HG02943 (cell line): ENCODE measurements around the gene HECW1.

ENCODE experiments used
- ATAC-seq: cut with Tn5 transposase; IDR thresholded peaks from one replicate; pipeline ENCODE4 v1.9.1; 2021; ENCODE audit warnings: mild to moderate bottlenecking, low read depth, moderate library complexity; ENCODE audit not compliant: unreplicated experiment

HECW1 gene

DNA sequence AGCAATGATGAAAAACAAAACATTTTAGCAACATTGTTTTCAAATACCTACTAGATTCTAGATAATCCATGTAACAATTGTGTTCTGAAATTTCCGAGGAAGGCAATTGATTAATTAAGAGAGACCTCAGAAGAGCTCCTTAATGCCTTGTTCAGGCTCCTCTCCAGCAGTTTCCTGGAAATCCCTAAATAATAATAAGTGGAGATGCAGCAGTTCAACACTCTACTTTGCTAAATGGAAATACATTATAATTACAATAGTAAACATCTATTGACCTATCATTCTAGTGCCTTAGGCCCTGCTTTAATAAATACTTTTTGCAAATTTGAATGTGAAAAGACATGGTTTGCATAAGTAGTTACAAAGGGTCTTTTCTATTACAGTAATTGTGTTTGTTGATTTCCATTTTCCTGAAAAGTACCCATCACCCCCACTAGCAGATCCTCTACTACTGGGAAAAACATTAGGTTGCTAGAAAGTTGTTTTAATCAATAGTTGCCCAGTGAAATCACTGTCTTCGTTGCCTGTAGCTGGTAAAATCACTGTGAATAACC, 283.8 kb downstream of the HECW1 start:
- no peak for ATAC-seq

DNA sequence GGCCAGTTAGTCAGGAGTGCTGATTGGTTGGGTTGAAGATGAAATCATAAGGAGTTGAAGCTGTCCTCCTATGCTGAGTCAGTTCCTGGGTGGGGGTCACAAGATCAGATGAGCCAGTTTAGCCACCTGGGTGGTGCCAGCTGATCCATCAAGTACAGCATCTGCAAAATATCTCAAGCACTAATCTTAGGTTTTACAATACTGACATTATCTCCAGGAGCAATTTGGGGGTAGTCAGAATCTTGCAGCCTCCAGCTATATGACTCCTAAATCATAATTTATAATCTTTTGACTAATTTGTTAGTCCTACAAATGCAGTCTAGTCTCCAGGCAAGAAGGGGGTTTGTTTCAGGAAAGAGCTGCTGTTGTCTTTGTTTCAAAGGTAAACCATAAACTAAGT, 286.4 kb downstream of the HECW1 start:
- no peak for ATAC-seq

DNA sequence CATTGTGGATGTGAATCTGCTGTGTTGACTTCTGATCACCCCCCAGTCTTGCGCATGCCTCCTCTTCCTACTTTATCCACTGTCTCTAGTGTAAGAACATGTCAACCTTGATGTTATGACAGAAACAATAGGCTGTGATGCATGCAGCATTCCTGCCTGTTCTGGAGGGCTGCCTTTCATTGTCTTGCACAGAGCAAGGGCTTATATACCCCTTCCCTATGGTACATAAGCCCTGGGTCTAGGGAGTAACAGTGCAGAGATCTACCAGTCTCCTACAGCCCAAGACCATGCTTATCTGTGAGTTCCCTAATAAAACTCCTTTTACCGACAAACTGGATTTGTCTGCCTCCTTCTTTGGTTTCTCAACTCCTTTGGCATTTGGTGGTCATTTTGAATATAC, 293.5 kb downstream of the HECW1 start:
- ATAC-seq: no peak

DNA sequence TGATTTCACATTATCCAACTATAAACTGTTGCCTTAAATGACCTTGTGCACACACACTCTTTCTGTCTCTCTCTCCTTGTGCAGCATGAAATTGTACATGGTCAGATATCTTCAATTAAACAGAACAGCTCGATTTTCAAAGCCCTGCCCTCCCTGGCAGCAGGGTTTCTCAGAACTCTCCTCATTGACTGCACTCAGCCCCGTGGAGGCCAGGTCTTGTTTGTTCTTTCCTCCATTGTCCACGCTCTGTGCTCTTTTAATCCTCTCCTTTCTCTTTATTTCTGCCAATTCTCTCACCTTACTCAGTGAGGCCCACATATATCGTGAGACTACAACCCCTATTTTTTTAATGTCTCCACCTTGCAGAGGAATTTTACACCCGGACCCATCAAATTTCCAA, 294.5 kb downstream of the HECW1 start:
- no peak for ATAC-seq

DNA sequence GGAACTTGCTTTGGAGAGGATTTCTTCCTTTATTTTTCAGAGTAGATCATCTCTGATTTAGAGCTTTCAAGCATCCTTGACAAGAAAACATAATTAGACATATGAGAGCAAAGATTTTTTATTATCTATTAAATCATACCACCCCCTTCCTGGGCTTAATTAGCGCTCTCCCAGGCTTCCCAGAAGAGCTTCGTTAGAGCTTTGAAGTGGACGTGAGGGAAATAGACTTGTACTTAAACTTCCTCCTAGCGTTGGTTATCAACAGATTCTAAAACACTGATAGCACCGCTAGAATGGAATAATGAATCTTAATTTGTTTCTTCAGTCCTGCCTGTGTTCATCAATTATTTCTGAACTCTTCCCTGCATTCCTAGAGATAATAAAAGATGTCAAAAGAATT, 296.5 kb downstream of the HECW1 start:
- no peak for ATAC-seq

DNA sequence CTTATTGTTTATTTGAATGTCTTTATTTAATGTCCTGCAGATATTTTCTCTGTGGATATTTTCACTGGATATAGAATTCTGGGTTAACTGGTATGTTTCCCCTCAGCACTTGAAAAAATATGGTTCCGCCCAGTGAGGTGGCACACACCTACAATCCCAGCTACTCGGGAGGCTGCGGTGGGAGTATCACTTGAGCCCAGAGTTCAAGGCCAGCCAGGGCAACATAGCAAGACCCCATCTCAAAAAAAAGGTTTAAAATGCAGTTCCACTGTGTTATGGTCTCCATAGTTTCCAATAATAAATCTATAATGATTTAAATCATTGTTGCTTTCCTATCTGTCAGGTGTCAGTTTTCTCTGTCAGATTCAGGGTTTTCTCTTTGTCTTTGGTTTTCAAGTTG, 305.0 kb downstream of the HECW1 start:
- ATAC-seq: no peak

DNA sequence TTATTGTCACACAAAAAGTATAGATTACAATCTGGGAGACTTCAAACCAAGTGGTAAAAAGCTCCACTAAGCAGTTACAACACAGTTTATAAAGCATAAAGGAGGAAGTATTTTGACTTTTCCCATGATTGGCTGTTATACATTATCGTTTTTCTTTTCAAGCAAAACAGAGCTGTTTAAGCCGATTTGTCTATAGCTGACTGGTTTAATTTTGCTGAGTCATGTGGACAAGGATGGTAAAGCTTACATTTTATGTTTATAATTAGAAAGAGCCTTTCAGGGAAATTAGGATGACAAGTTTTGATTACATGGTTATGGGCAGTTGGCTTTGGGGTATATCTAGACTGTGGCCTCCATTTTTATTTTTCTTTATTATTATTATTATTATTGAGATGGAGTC, 318.0 kb downstream of the HECW1 start:
- ATAC-seq: no peak

DNA sequence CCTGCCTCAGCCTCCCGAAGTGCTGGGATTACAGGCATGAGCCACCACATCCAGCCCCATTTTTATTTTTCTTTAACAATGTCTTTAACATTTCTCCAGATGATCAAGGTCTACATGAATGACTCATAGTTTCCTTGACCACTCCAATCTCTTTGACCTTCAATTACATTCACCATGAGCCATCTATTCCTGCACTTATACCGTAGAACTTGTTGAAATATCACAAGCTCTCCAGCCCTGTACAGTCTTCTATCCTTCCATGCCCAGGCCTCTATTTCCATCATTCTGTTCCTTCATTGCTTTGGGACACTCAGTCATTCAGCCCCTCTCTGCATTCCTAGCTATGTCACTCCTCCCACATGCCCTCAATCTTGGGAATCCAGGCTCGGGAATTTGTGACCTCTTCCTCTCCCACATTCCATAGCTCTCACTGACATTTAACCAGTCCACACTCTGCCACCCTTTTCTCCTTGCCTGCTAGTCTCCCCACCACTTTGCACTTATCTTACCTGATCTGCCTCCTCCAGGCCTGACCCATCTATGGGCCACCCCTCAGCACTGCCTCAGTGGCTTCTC, 318.7 kb downstream of the HECW1 start:
- no peak for ATAC-seq

DNA sequence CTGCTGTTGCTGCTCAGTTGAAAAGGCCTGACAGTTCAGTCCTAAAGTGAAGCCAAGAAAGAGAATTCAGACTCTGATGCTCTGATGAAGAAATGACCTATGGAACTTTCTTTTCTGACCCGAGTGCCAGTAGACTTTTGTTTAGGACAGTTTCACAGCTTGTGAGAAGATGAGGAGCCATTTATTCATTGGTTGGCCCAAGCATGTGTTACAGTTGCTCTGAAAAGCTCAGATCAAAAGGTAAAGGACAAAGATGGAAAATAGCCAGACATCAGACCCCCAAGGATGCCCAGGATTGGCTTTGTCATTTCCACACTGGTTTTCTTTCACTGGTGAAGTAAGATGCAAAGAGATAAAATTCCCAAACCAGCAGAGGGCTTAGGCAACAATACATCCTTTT, 321.2 kb downstream of the HECW1 start:
- no peak for ATAC-seq

DNA sequence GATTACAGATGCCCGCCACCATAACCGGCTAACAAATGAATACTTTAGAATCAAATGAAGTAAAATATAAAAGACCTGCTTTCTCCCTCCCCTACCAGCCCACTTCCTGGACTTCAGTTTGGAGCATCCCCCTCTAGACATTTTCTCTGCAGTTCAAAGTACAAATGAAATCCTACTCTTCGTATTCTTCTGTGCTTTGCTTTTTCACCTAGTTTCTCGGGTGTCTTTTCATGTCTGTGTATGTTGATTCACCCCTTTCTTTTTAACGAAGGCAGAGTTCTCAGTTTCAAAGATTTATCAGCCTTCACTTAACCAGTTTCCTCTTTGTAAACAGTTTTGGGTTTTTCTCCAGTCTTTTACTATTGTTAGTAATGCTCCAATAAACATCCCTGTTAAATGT, 324.6 kb downstream of the HECW1 start:
- no peak for ATAC-seq

DNA sequence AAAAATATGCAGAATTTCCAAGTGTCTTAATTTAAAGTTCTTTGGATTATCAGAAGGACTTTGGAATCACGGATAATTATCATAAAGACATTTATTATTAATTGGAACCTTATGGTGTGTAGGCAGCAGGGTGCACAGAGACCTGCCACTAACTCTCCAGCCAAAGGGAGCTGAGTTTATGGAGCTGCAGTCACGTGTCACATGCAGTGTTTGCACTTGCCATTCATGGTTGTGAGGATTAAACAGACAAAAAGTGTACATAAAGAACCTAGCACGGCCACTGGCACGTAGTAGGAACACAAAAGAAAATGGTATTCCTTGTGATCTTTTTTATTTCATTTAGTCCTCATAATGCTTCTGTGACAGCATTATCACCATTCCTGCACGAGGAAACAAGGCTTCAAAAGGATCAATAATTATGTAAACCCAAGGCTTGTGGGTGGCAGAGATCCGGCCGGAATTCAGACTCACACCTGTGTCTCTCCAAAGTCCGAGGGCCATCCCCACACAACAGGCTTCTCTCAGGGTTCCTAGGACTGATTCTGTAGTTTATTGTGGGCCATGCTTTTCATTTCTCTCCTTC, 326.5 kb downstream of the HECW1 start:
- ATAC-seq: no peak

DNA sequence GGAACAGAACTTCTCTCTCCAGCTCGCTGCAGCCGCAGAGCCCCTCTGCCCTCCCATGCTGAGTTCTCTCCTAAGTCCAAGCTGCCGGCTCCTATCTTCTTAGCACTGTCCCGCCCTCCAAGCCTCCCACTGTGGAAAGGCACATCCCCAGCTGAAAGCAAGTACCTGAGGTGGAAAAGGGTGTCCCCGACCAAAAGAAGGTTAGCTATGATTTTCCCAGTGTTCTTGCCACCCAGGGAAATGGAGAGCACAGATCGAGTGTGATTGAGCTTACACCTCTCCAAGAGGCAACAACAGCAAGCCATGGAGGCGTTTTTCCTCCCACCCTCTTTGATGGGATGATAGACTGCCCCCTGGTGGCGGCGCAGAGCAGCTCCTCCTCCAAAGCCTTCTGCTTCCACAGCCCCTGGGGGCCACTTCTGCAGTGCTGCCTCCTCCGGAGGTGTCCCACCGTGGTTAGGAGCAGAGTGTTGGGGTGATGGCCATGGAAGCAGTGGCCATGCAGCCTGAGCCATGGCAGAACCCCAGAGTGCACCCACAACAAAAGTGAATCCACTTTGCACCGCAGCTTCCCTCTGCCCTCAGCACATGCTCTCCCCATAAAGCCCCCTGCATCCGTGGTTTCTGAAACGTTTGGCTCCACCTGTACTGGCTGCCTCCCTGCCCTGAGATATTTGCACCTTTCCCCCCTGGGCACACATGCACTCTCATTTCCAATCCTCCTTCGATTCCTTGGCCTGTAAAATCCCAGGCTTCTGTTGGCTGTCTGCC, 327.4 kb downstream of the HECW1 start:
- no peak for ATAC-seq

DNA sequence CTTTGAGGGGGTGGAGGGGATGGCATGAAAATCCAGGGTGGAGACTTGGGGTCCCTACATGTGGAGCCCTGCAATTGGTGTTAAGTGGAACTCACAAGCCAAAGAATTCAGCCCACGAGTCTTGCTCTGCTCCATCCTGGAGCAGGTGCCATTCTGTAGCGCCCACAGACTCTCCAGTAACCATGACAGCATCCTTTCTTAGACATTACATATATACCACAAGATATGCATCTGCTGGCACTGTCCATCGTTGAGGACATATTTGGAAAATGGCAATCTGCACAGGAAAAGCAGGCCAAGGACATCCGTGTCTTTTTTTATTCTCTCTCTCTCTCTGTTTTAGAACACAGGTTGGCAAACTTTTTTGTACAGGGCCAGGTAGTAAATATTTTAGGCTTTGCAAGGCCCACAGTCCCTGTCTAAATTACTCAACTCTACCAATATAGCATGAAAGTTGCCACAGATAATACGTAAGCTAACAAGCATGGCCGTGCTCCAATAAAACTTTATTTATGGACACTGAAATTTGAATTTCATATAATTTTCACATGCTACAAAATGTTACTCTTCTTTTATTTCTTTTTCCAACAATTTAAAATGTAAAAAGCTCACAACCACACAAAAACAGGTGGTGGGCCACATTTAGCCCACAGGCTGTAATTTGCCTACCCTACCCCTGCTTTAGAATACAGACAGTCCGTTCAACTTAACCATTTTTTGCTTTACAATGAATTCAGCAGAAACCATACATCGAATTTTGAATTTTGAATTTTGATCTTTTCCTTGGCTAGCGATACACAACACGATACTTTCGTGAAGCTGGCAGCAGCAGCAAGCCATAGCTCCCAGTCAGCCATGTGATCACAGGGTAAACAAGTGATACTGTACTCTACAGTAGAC, 329.0 kb downstream of the HECW1 start:
- no peak for ATAC-seq

DNA sequence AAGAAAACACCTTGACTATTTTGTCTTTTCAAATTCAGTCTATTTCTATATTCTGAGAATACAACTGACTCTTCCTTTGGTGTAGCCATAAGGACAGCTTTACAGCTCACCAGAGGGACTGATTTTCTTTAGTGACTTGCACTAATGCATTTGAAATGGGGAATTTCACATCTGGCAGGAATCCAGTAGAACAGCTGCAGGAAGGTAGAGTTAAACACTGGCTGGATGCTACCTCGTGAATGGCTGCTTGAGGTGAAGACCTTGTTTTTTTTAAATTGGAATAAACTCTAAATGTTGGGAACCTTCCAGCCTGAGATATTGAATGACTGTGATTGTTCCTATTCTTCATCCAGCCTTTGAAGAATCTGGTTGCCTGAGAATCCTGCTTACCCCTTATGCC, 330.9 kb downstream of the HECW1 start:
- ATAC-seq: no peak

DNA sequence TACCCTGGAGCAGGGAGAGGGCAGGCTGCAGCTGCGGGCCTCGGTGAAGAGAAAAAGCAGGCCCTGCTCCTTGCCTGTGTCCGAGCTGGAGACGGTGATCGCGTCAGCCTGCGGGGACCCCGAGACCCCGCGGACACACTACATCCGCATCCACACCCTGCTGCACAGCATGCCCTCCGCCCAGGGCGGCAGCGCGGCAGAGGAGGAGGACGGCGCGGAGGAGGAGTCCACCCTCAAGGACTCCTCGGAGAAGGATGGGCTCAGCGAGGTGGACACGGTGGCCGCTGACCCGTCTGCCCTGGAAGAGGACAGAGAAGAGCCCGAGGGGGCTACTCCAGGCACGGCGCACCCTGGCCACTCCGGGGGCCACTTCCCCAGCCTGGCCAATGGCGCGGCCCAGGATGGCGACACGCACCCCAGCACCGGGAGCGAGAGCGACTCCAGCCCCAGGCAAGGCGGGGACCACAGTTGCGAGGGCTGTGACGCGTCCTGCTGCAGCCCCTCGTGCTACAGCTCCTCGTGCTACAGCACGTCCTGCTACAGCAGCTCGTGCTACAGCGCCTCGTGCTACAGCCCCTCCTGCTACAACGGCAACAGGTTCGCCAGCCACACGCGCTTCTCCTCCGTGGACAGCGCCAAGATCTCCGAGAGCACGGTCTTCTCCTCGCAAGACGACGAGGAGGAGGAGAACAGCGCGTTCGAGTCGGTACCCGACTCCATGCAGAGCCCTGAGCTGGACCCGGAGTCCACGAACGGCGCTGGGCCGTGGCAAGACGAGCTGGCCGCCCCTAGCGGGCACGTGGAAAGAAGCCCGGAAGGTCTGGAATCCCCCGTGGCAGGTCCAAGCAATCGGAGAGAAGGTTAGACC, 332.5 kb downstream of the HECW1 start:
- ATAC-seq: no peak

DNA sequence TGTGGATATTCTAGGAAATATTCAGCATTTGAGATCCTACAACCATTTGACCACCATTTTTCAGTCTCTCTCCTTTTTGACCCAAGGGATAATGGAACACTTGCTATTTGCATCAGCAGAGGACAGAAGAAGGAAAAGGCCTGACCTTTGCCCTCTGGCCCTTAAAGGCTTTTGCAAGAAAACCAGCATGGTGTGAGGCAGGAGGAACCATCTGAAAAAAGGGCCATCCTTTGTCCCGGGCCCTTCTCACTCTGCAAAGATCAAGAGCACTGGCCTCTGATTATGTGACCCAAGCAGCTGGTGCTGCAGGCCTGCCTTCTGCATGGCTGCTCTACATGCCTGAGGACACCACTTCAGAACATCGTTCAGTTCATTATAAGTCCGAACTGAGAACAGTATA, 337.1 kb downstream of the HECW1 start:
- ATAC-seq: no peak

DNA sequence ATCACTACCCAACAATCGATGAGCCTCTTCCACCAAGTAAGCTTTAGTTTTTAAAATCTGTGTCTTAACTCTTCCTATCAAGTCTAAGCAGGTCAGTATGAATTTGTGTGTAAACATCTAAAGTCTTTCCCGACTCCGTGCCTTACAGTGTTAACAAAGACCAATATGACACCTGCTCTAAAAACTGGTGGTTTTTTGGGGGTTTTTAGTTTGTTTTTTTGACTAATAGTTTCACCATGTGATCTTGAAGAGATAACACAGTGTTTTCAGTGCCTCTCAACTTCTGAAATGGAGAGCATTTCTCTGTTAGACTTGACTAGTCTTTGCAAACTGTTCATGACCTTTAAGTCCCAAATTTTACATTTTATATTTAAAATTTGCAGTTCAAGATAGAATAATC, 338.4 kb downstream of the HECW1 start:
- no peak for ATAC-seq

DNA sequence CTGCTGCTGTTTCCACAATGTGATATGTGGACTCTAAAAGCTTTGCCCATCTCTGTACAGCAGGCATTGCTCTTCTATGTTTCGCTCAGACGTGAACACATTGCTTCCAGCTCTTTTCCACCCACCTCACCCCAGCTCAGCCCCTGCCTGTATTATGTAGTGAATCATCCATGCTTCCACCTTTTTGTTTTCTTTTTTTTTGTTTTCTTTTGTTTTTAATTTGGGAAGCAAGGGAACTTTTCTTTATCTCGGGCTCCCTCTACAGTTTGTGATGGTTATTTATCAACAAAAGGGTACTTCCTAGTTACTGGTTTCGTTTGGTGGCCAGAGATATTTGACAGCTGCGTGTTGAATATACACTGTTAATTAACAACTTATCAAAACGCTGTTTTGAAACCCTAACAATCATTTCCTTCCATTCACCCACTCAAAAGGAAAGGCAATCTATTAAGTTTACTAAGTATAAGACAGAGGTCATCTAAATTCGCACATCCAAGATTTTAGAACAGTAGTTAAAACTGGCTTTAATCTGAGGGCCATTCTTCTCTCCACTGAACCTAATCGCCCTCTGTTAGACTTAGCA, 342.6 kb downstream of the HECW1 start:
- ATAC-seq: peak; percentile 56

DNA sequence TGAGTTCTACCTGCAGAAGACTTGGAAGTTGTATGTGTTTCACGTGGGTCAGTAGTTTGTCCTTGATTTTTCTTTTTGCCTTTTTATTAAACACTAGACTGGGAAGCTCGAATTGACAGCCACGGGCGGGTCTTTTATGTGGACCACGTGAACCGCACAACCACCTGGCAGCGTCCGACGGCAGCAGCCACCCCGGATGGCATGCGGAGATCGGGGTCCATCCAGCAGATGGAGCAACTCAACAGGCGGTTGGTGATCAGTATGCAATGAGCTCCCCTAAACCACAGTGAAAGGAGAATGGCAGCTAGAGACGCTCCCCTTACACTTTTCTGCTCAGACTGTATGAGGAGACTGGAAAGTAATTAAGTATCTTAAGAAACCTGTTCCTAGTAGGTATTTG, 343.8 kb downstream of the HECW1 start:
- no peak for ATAC-seq
